NCI-H1417 (cell line): ENCODE results near the gene KLK7.

ENCODE experiments used
- DNase-seq, 3 experiments: peaks; one replicate each; lab custom pipeline; 2025; lab: John Stamatoyannopoulos, UW

Gene KLK7

GRCh38 chr19:50983625-50984292, at the start of gene KLK7:
KLK7 (minus strand) TSS chr19:50983917; CDS start chr19:50982399, 1,518 bp downstream.
- DNase-seq: no peak

- DNase-seq: no peak
Measured at GRCh38 chr19:51031880-51032225, 48.1 kb upstream of the KLK7 start.

GRCh38 chr19:51031220-51031879, 47.6 kb upstream of the KLK7 start:
- DNase-seq: no peak

- no peak for DNase-seq
Measured at GRCh38 chr19:51030631-51031030, 46.9 kb upstream of the KLK7 start.

- no peak for DNase-seq
Measured at GRCh38 chr19:51029718-51030117, 46.0 kb upstream of the KLK7 start.

- no peak for DNase-seq
Measured at GRCh38 chr19:51027873-51028272, 44.2 kb upstream of the KLK7 start.

GRCh38 chr19:51027126-51027806, 43.5 kb upstream of the KLK7 start:
- DNase-seq: peak in 2 of 3 experiments; percentile 22 to 31

GRCh38 chr19:51026554-51026831, 42.8 kb upstream of the KLK7 start, which contains the start of gene KLK11:
KLK11 (minus strand) TSS chr19:51026616; CDS start chr19:51025631, 985 bp downstream.
- DNase-seq: peak; percentile 66 to 75 (median 71)

GRCh38 chr19:51025809-51026553, 42.3 kb upstream of the KLK7 start:
- DNase-seq: no peak

GRCh38 chr19:51025401-51025800, 41.7 kb upstream of the KLK7 start:
- peak in 1 of 3 experiments; percentile 37 for DNase-seq

GRCh38 chr19:51024924-51025323, 41.2 kb upstream of the KLK7 start:
- DNase-seq: peak; percentile 36 to 90 (median 74)

GRCh38 chr19:51023946-51024345, 40.2 kb upstream of the KLK7 start:
- DNase-seq: no peak

GRCh38 chr19:51022526-51022925, 38.8 kb upstream of the KLK7 start:
- DNase-seq: no peak

- DNase-seq: peak; percentile 13 to 74 (median 71)
Measured at GRCh38 chr19:51020988-51021651, 37.4 kb upstream of the KLK7 start.

- no peak for DNase-seq
Measured at GRCh38 chr19:51019544-51019925, 35.8 kb upstream of the KLK7 start, which contains the start of gene KLK10. KLK10 (minus strand) TSS chr19:51019709; CDS start chr19:51019130, 579 bp downstream.

- peak in 2 of 3 experiments; percentile 13 to 51 for DNase-seq
Measured at GRCh38 chr19:51018745-51019543, 35.2 kb upstream of the KLK7 start.

- peak in 2 of 3 experiments; percentile 32 to 74 for DNase-seq
Measured at GRCh38 chr19:51016798-51017683, 33.3 kb upstream of the KLK7 start.

- no peak for DNase-seq
Measured at GRCh38 chr19:51015691-51016267, 32.1 kb upstream of the KLK7 start.

GRCh38 chr19:51014242-51014641, 30.5 kb upstream of the KLK7 start:
- no peak for DNase-seq
